Measurements from ENCODE around the gene DNAH10. TPM values are rescaled to one million over a fixed set of nuclear protein-coding genes. Genes with fewer than 3 reads are reported as not detected.

The DNAH10 gene, protein sequence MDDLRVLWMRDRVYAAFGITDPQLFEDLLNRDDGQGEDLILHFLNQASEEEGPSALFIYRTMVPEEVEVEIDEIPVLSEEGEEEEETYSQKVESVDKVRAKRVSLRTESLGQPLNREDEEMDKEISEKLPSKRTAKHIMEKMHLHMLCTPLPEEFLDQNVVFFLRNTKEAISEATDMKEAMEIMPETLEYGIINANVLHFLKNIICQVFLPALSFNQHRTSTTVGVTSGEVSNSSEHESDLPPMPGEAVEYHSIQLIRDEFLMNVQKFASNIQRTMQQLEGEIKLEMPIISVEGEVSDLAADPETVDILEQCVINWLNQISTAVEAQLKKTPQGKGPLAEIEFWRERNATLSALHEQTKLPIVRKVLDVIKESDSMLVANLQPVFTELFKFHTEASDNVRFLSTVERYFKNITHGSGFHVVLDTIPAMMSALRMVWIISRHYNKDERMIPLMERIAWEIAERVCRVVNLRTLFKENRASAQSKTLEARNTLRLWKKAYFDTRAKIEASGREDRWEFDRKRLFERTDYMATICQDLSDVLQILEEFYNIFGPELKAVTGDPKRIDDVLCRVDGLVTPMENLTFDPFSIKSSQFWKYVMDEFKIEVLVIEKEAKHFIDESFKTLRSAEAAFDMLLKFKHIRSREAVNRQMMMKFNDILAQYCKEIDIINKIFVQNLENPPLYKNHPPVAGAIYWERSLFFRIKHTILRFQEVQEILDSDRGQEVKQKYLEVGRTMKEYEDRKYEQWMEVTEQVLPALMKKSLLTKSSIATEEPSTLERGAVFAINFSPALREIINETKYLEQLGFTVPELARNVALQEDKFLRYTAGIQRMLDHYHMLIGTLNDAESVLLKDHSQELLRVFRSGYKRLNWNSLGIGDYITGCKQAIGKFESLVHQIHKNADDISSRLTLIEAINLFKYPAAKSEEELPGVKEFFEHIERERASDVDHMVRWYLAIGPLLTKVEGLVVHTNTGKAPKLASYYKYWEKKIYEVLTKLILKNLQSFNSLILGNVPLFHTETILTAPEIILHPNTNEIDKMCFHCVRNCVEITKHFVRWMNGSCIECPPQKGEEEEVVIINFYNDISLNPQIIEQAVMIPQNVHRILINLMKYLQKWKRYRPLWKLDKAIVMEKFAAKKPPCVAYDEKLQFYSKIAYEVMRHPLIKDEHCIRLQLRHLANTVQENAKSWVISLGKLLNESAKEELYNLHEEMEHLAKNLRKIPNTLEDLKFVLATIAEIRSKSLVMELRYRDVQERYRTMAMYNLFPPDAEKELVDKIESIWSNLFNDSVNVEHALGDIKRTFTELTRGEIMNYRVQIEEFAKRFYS (N-terminal part only)
- total RNA-seq, result 0.99 TPM

DNA sequence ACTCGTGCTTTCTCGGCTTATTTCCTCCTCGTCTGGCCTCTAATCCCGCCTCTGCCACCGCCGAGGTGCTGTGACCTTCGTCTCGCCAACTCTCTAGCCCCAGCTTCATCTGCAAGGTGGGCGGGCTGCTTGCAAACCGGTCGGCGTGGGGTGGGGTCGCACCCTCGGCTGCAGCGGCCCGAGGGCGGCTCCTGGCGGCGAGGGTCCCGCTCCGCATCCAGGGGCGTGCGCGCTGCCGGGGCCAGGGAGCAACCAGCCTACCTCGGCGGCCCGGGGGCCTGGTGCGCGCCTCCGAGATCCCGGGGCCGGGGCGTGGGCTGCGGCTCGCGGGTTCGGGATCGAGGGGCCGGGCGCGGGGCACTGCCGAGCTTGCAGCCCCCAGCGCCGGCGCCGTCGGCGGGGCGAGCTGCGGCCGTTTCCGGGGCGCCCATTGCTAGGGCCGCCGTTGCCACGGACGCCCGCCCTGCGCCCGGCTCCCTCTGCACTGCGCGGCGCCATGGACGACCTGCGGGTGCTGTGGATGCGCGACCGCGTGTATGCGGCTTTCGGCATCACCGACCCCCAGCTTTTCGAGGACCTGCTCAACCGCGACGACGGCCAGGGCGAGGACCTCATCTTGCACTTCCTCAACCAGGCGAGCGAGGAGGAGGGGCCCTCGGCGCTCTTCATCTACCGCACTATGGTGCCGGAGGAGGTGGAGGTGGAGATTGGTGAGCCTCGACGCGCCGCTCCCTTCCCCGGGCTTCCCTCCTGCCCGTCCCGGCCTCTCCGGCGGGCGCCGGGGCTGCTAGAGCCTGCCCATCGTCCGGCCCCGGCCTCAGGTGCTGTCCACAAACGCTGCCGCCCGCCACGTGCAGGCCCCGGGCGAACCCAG is at the start of gene DNAH10:
Gene DNAH10 (plus strand): TSS at position 461 of the 874 bp plus-strand sequence. CDS start 36 bp downstream, at position 497.
- no peak for DNase-seq

- DNase-seq, result no peak
These were observed 49.3 kb upstream of the DNAH10 start for GRCh38 chr12:123712780-123713319.

GRCh38 chr12:123713398-123713797 is 48.7 kb upstream of the DNAH10 start:
- no peak for DNase-seq

DNA sequence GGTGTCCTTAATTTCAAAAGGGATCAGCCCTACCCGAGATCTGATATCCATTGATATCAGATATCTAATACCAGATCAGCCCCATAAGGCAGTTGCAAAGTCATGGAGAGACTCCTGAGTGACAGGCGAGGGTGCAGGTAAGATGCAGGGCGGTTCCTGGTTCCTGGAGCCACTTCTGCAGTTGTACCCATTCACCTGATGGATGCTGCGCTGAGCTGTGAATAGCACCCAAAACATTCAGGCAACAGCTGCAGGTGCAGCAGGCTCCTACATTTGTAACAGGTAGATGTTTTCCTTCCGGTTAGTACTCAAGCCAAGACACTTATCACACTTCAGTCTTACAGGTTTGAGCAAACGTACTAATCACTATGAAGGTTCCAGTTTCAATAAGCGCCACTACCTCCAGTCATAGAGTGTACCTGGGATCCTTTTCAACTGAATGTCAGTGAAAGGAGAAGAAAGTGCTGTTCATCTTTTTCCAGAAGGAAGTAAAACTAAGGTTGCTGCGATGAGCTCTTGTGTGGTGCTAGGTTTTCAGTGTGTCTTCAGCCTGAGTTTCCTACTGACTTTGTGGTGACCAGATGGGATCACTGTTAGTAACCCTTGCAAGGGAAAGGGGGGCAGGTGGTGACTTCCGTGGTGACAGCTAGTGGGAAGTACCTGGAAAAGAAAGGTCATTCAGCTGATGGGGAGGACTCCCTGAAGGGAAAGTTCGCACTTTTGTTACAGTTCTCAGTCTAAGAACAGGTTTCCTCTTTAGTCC is 48.1 kb upstream of the DNAH10 start:
- DNase-seq, result no peak

DNA sequence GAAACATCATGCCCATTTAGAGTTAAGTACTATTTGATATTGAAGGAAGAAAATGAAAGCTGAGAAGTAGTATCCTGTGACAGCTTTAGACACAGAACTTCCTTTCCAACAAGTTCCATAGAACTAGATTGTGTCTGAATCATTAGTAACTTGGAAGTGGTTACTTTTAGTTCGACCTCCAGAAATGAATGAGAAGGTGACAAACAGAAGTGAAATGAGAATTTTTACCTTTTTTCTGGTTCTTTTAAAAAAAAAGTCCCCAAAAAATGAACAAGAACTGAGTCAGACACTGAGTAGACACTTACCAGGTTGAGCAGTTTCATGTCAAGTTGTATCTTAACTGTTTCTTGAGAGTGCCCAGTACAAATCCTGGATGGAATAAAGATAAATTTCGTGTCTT is 46.9 kb upstream of the DNAH10 start:
- no peak for DNase-seq

GRCh38 chr12:123717350-123717749 is 44.8 kb upstream of the DNAH10 start:
- DNase-seq, result no peak

DNA sequence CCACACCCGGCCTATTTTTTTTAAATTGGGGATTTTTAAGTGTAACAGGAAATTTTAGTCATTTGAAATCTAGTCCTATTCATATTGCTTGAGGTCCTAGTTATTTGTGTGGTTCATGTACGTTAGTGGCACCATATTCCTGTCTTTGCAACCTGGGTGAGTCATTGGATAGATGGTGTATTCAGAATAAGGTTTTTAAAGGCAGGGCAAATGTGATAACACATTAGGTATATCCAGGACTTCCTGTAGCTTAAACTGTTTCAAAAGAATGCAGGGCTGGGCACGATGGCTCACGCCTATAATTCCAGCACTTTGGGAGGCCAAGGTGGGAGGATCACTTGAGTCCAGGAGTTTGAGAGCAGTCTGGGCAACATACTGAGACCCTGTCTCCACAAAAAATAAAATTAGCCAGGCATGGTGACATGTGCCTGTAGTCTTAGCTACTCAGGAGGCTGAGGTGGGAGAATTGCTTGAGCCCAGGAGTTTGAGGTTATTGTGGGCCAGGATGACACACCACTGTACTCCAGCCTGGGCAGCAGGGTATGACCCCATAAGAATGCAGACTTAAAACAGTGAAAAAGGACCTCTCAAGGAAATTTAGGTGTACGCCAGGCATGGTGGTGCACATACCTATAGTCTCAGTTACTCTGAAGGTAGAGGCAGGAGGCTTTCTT is 41.8 kb upstream of the DNAH10 start:
- no peak for DNase-seq

DNA sequence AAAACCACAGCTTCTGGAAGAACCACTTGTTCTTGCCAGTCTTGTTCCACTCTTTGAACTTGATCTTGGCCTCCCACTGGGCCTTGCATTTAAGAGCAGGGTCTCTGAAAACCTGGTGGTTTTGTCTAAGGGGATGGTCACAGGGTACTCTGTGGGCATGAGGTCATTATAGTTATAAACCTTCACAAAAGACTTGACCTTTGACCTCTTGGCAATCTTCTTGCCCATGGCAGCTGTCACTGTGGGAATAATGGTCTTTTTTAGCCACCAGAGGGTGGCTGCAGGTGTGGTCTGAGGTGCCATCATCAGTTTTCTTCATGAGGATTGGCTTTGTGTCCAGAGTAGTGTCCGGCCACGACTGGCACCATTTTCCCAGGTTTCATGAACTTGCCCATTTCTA is 40.9 kb upstream of the DNAH10 start:
- DNase-seq, result no peak

DNA sequence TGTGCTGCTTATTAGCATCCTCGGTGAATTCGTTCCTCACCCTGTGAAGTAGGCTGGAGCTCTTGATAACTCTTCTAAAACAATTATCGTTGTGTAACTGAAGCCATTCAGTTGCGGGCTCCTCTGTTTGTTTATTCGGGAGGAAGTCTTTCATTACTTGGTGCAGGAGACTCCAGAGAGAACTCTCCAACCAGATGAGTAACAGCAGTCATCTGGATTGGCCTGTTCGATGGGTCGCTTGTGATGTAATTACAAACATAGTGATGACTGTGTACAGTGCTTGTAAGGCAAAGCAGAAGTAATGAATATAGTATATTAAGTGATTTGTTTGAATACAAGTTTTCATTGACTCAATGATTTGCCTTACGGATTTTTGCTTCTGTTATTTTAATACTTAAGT is 39.1 kb upstream of the DNAH10 start:
- DNase-seq, result no peak

- no peak for DNase-seq
These were observed 38.3 kb upstream of the DNAH10 start for GRCh38 chr12:123723765-123724164.

DNA sequence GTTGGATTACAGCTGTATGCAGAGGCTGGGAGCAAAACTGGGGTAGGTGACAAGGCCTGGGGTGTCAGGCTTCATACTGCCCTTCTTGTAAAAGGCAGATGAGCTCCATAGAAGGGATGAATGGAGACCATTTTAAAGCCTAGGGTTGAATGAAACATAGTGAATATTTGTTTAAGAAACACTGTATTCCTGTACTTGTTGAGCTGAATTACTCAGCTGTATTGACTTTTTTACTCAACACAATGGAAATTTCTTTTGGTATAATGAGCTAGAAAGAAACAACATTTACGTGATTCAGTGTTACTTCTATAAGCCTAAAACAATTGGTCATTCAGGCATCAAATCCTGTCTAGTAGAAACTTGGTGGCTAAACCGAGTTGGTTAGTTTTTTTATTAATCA is 35.9 kb upstream of the DNAH10 start:
- DNase-seq, result no peak

DNA sequence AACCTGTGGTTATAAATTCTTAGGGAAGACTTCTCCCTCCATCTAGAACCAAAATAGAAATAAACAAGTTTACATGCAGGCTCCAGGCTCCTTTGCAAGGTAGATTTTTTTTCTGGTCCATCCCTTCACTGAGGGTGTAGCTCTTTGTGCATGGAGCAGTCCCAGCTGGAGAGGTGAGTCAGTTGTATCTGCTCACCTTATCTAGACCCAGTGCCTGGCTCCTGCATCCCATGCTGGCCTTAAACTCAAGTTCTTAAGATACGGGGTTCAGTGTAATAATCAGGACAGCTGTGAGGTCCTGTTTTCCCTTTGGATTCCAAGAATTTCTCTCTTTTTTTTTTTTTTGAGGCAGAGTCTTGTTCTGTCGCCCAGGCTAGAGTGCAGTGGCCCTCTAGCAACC is 35.1 kb upstream of the DNAH10 start:
- DNase-seq, result no peak

DNA sequence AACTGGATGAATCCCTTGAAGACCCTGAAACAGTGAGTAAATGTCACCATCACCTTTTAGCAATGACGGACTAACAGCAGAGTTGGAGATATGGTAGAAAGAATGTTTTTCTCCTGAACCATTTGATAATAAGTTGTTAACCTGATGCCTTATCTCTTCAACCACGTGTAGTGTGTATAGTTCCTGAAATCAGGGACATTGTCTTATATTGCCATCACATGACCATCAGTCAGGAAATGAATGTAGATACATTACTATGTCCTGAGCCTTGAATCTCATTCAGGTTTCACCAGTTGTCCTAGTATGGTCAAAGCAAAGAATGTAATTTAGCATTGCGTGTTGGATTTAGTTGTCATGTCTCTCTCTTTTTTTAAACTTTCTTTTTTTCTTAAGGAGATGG is 34.2 kb upstream of the DNAH10 start:
- DNase-seq, result no peak

DNA sequence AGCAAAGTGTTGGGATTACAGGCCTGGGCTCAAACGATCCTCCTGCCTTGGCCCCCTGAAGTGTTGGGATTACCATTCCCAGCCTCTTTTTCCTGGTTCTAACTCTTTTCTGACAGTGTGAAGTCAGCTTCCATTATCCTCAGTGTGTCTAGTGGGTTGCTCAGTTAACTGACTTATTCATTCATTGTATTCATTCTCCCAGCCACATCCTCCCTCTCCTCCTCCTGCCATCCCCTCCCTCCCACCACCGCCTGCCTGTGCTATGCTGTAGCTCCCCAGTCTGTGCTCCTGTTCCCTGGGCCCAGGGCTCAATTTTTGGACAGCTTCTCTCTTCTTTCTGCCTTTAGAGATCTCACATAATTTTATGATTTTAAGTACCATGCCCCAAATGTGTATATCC is 30.5 kb upstream of the DNAH10 start:
- DNase-seq, result no peak

DNA sequence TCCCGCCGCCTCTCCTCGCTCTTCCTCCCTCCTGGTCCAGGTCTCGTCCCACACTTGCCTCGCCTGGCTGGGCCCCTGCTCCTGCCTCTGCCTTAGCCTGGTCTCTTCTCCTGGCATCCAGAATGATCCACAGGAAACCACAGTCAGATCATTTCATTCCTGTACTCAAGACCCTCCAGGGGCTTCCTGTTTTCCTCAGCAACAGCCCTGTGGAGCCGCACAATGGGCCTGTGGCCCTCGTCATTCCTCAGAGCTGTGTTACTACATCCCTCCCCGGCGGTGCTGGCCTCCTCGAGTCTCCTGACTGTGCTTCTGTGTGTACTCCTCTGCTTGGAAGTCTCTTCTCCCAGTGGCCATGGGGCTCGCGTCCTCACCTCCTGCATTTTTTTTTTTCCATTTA is 29.9 kb upstream of the DNAH10 start:
- no peak for DNase-seq

DNA sequence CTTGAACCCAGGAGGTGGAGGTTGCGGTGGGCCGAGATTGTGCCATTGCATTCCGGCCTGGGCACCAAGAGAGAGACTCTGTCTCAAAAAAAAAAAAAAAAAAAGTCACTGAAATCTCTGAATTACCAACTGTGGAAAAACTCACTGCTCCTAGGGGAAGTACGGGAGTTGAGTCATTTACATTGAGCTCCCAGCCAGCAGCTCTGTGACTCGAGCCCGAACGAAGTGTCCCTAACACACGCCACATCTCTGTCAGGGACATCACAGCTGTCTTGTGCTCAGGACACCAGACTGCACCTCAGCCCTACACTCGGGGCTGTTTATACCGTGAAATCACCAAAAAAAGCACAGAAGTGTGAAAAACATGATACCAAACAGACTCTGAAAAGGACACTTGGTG is 28.9 kb upstream of the DNAH10 start:
- DNase-seq, result no peak

DNA sequence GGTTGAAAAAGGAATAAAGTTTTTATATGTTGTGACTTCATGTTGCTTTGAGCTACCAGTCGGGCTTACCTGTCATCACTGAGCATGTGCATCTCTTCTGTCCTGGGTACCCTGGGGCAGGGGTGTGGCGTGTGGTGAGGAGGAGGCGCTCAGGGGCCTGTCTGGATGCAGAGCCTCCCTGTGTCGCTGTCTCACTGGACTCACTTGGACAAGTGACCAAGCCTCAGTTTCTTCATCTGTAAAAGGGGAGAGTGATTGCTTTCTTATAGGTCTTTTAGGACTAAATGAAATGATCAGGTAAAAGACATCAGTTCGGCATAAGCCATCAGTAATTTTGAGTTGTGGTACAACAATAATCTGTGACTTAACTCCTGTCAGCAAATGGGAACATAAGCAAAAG is 27.8 kb upstream of the DNAH10 start:
- no peak for DNase-seq

GRCh38 chr12:123741937-123742572 is 20.0 kb upstream of the DNAH10 start:
- no peak for DNase-seq

DNA sequence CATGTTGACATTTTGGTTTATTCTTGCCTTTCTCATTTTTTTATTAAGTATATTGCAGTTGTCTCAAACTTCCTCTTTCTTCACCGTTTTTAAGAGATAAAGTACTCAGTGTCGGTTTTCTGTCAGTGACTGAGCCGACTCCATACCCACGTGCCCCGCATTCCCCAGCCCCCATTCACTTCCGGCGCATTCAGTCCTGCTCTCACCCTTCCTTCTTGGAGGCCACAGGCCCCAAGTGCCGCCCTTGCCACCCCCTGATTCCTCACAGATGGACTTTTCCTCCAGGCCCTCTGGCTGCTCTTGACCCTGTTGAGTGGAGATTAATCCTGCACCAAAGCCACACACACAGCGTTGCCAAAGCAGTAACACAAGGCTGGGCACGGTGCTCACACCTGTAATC is 19.1 kb upstream of the DNAH10 start:
- DNase-seq, result no peak
